ENCODE data around the gene MCTP2. TPM values are rescaled to one million over a fixed set of nuclear protein-coding genes. Genes with fewer than 3 reads are reported as not detected.

The MCTP2 gene
- total and polyA plus RNA-seq, 12 donors, result 0.24 to 8.3 (median 0.89) TPM

DNA sequence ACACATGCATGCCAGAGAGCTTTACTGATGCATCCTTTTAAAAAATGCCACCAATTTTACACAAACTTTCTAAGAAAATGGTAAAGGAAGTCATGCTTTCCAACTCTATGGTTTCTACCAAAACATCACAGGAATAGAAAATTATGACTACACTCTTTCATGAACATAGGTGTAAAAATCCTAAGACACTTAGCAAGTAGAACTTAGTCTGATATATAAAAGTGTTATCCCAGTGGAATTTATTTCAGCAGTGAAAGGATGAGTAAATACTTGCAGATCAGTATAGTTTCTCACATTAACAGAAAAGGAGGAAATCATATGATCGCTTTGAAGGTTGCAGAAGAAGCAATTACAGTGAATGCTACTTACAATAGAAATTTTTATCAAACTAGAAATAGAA, 43.4 kb downstream of the MCTP2 start:
- Histone ChIP-seq H3K27ac (no peak overlapping the region), H3K4me3 (no peak overlapping the region), H3K9me3 (peaks cover 0 to 7% (median 0%) of the 10 kb centered on the region in 11 donors), H3K36me3 (no peaks in the 10 kb centered on the region), H3K4me1 (peaks cover 0 to 22% (median 0%) of the 10 kb centered on the region in 9 donors), H3K27me3 (peaks cover 0 to 5% (median 0%) of the 10 kb centered on the region in 7 donors)
- no peak for DNase-seq
- ATAC-seq, result no peak
- WGBS, 2 donors, result 89 to 92% methylated on average over 1 of the region's 1 CpG
- TF ChIP-seq CTCF (IDR thresholded peaks at IDR 0.05), result no peak
- intact Hi-C loops (cut with DNase I), result no loop called here

DNA sequence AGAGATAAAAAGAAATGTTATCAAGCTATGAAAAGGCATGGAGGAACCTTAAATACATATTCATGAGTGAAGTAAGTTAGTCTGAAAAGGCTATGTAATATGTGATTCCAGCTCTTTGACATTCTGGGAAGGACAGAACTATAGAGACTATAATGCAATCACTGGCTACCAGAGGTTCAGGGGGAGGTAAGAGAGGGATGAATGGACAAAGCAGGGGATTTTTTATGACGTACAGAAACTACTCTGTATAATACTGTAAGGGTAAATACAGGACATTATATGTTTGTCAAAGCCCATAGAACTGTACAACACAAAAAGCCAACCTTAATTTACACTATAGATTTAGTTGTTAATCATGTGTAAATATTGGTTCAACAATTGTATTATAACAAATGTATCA, 46.1 kb downstream of the MCTP2 start:
- TF ChIP-seq CTCF (IDR thresholded peaks at IDR 0.05), result no peak
- 53 to 58% methylated on average over 1 of the region's 1 CpG for WGBS, 2 donors
- no peak for DNase-seq
- Histone ChIP-seq H3K4me1 (peaks cover 0 to 16% (median 0%) of the 10 kb centered on the region in 9 donors), H3K4me3 (no peak overlapping the region), H3K36me3 (no peaks in the 10 kb centered on the region), H3K27me3 (peaks cover 0 to 1% (median 0%) of the 10 kb centered on the region in 7 donors), H3K27ac (no peak overlapping the region), H3K9me3 (peaks cover 0 to 18% (median 0%) of the 10 kb centered on the region in 11 donors)
- intact Hi-C loops (cut with DNase I), result no loop called here
- no peak for ATAC-seq

- no peaks in the 10 kb centered on the region for H3K36me3 ChIP-seq
- WGBS, 2 donors, result 75 to 76% methylated on average over 2 of the region's 2 CpGs
- H3K9me3 ChIP-seq, result peaks cover 0 to 12% (median 0%) of the 10 kb centered on the region in 11 donors
- DNase-seq (no peak), ATAC-seq (no peak)
- peaks cover 0 to 8% (median 0%) of the 10 kb centered on the region in 9 donors for H3K4me1 ChIP-seq
- no peak for TF ChIP-seq CTCF (IDR thresholded peaks at IDR 0.05)
- H3K27ac ChIP-seq, result no peak overlapping the region
- intact Hi-C loops (cut with DNase I), result no loop called here
- peaks cover 0 to 13% (median 0%) of the 10 kb centered on the region in 7 donors for H3K27me3 ChIP-seq
- H3K4me3 ChIP-seq, result no peak overlapping the region
These were observed 48.4 kb downstream of the MCTP2 start for GRCh38 chr15:94279736-94280135.

DNA sequence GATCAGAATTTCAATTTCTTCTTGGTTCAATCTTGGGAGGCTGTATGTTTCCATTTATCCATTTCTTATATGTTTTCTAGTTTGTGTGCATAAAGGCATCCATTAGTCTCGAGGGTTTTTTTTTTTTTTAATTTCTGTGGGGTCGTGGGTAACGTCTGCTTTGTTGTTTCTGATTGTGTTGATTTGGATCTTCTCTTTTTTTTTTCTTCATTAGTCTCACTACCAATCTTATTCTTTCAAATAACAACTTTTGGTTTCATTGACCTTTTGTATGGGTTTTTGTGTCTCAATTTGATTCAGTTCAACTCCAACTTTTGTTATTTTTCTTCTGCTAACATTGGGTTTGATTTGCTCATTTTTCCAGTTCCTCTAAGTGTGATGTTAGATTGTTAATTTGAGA, 48.9 kb downstream of the MCTP2 start:
- Histone ChIP-seq H3K9me3 (peaks cover 0 to 11% (median 0%) of the 10 kb centered on the region in 11 donors), H3K36me3 (no peaks in the 10 kb centered on the region), H3K4me3 (no peak overlapping the region), H3K4me1 (peaks cover 0 to 3% (median 0%) of the 10 kb centered on the region in 9 donors), H3K27me3 (peaks cover 0 to 13% (median 0%) of the 10 kb centered on the region in 7 donors), H3K27ac (no peak overlapping the region)
- ATAC-seq (no peak), DNase-seq (no peak)
- intact Hi-C loops (cut with DNase I), result no loop called here
- TF ChIP-seq CTCF (IDR thresholded peaks at IDR 0.05), result no peak
- 73 to 80% methylated on average over 3 of the region's 3 CpGs for WGBS, 2 donors

All from heart right ventricle (tissue), 16 donors.